Activated CD4-positive, alpha-beta T cell treated with anti-CD3 and anti-CD28 coated beads for 4 hours (primary cell): ENCODE results near the gene BMX.

Experiments
- DNase-seq, 2 donors: peaks; one replicate each; pipeline ENCODE4 v3.0.0-alpha.2; 2020

BMX gene

GRCh38 chrX:15576019-15576418 is 75.4 kb downstream of the BMX start:
- DNase-seq: no peak

- no peak for DNase-seq
Observed at GRCh38 chrX:15579778-15580747, 79.5 kb downstream of the BMX start.

GRCh38 chrX:15594371-15594770 is 93.8 kb downstream of the BMX start:
- DNase-seq: no peak

GRCh38 chrX:15598026-15598425 is 97.4 kb downstream of the BMX start:
- no peak for DNase-seq

- DNase-seq: no peak
Observed at GRCh38 chrX:15599461-15599860, 98.9 kb downstream of the BMX start.

GRCh38 chrX:15600049-15600448 is 99.4 kb downstream of the BMX start:
- no peak for DNase-seq

- DNase-seq: no peak
Observed at GRCh38 chrX:15600745-15601144, 100.1 kb downstream of the BMX start, which contains the start of gene ACE2. Gene ACE2 (minus strand): TSS chrX:15600960. CDS start chrX:15600911, 49 bp downstream.

GRCh38 chrX:15601932-15602331 is 101.3 kb downstream of the BMX start:
- no peak for DNase-seq

GRCh38 chrX:15602761-15603160 is 102.2 kb downstream of the BMX start:
- DNase-seq: no peak

- no peak for DNase-seq
Observed at GRCh38 chrX:15605226-15605625, 104.6 kb downstream of the BMX start.
